ENCODE measurements around the gene USB1. TPM values are rescaled to one million over a fixed set of nuclear protein-coding genes. Genes with fewer than 3 reads are reported as not detected.

Gene USB1
- total RNA-seq, 1 experiment from 2014 or later = 73.1 TPM

GRCh38 chr16:57960826-57961472 is 40.3 kb upstream of the USB1 start (continued):
- TF ChIP-seq, protein P1, sequence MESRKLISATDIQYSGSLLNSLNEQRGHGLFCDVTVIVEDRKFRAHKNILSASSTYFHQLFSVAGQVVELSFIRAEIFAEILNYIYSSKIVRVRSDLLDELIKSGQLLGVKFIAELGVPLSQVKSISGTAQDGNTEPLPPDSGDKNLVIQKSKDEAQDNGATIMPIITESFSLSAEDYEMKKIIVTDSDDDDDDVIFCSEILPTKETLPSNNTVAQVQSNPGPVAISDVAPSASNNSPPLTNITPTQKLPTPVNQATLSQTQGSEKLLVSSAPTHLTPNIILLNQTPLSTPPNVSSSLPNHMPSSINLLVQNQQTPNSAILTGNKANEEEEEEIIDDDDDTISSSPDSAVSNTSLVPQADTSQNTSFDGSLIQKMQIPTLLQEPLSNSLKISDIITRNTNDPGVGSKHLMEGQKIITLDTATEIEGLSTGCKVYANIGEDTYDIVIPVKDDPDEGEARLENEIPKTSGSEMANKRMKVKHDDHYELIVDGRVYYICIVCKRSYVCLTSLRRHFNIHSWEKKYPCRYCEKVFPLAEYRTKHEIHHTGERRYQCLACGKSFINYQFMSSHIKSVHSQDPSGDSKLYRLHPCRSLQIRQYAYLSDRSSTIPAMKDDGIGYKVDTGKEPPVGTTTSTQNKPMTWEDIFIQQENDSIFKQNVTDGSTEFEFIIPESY (IDR thresholded peaks at IDR 0.05; ENCODE audit: extremely low read depth, insufficient replicate concordance, low read length) = no peak
- no peak for TF ChIP-seq SIN3A (IDR thresholded peaks at IDR 0.05; ENCODE audit: low read depth)
- TF ChIP-seq EZH2phosphoT487 (IDR thresholded peaks at IDR 0.05; ENCODE audit: borderline replicate concordance) = no peak

GRCh38 chr16:57961538-57961937 is 39.7 kb upstream of the USB1 start:
- Histone ChIP-seq H4K20me1 (ENCODE audit: insufficient read depth) (no peaks in the 10 kb centered on the region), H3K4me3 (replicated peaks in 1 of 2; ENCODE audit: low read depth in 1 of 2, low read length in 2 of 2) (no peak overlapping the region), H3K27me3 (ENCODE audit: insufficient read depth, low read length) (no peaks in the 10 kb centered on the region; the same call in 1 of the 2 replicates), H3K9me2 (ENCODE audit: insufficient read depth) (no peaks in the 10 kb centered on the region), H3K4me2 (ENCODE audit: low read length) (no peak overlapping the region), H3K79me2 (ENCODE audit: insufficient read depth, low read length) (no peaks in the 10 kb centered on the region), H3K4me1 (ENCODE audit: control insufficient read depth in 1 of 2, insufficient read depth in 2 of 2, low read length in 2 of 2) (no peaks in the 10 kb centered on the region), H3K27ac (ENCODE audit: low read depth, low read length) (no peak overlapping the region), H3K9me3 (ENCODE audit: control insufficient read depth in 1 of 2, insufficient read depth in 1 of 2, low read depth in 1 of 2, low read length in 2 of 2) (no peaks in the 10 kb centered on the region), H3K9ac (ENCODE audit: low read length) (no peak overlapping the region), H3K36me3 (ENCODE audit: control insufficient read depth in 1 of 2, insufficient read depth in 2 of 2, low read length in 2 of 2) (no peaks in the 10 kb centered on the region), H2AFZ (ENCODE audit: low read depth, low read length, poor library complexity, severe bottlenecking) (no peak overlapping the region)
- ChIA-PET RAD21 (ENCODE audit: low non-redundant PET in 1 of 2, low total read pairs in 2 of 2, uncharacterized antibody in 2 of 2, unreplicated experiment in 2 of 2) (no interaction called here), CTCF (no interaction called here), POLR2A (no interaction called here)
- no peak for DNase-seq (ENCODE audit: low read depth, low spot score)
- ATAC-seq = no peak
- intact Hi-C loops (cut with micrococcal nuclease) = no loop called here
- BruUV-seq (replicated peaks) = no TSS peak
- TF ChIP-seq FOSL1 (IDR thresholded peaks at IDR 0.05; ENCODE audit: low read depth) (no peak), SIN3A (IDR thresholded peaks at IDR 0.05; ENCODE audit: low read depth) (no peak), POLR2AphosphoS5 (IDR thresholded peaks at IDR 0.05; ENCODE audit: low read depth, low read length) (no peak), ZNF274 (IDR thresholded peaks at IDR 0.05; ENCODE audit: low read depth, low read length) (no peak), YY1 (IDR thresholded peaks at IDR 0.05; ENCODE audit: extremely low read depth, insufficient replicate concordance, low read depth, low read length) (no peak), MAX (IDR thresholded peaks at IDR 0.05) (no peak), ELF1 (IDR thresholded peaks at IDR 0.05; ENCODE audit: borderline replicate concordance, low read depth) (no peak), CTCF (IDR thresholded peaks at IDR 0.05 in 2 of 3, conservative IDR thresholded peaks at IDR 0.05 in 1 of 3; ENCODE audit: borderline replicate concordance in 1 of 3, insufficient read depth in 1 of 3, low read depth in 2 of 3, low read length in 2 of 3) (no peak), TCF7L2 (IDR thresholded peaks at IDR 0.05; ENCODE audit: borderline replicate concordance, extremely low read depth, insufficient read depth, insufficient read length) (no peak), EZH2phosphoT487 (IDR thresholded peaks at IDR 0.05; ENCODE audit: borderline replicate concordance) (no peak), SRF (IDR thresholded peaks at IDR 0.05; ENCODE audit: low read depth) (no peak), SP1 (IDR thresholded peaks at IDR 0.05; ENCODE audit: low read depth) (no peak), JUND (IDR thresholded peaks at IDR 0.05) (no peak), ZFX (IDR thresholded peaks at IDR 0.05) (no peak), REST (IDR thresholded peaks at IDR 0.05; ENCODE audit: low read depth) (no peak)
- TF ChIP-seq, protein P2, sequence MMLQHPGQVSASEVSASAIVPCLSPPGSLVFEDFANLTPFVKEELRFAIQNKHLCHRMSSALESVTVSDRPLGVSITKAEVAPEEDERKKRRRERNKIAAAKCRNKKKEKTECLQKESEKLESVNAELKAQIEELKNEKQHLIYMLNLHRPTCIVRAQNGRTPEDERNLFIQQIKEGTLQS (IDR thresholded peaks at IDR 0.05) = no peak

Data from HCT116 (cell line).